ENCODE data around the gene MRPL48.

Gene MRPL48

GRCh38 chr11:73893041-73893440, 105.4 kb downstream of the MRPL48 start:
- no peak for ATAC-seq

GRCh38 chr11:73894725-73895335, 107.2 kb downstream of the MRPL48 start:
- ATAC-seq: no peak
- no peak for DNase-seq

More at GRCh38 chr11:73893041-73893440, 105.4 kb downstream of the MRPL48 start:
- DNase-seq: no peak

GRCh38 chr11:73902303-73902702, 114.6 kb downstream of the MRPL48 start:
- ATAC-seq (no peak), DNase-seq (no peak)

- ATAC-seq: peak; percentile 81
- no peak for DNase-seq
Measured at GRCh38 chr11:73907191-73907590, 119.5 kb downstream of the MRPL48 start.

- DNase-seq: no peak
- ATAC-seq: no peak
Measured at GRCh38 chr11:73912026-73912425, 124.4 kb downstream of the MRPL48 start.

- DNase-seq (no peak), ATAC-seq (no peak)
Measured at GRCh38 chr11:73913472-73913871, 125.8 kb downstream of the MRPL48 start.

GRCh38 chr11:73914284-73914683, 126.6 kb downstream of the MRPL48 start:
- DNase-seq: no peak
- no peak for ATAC-seq
